Hippocampal formation (tissue), 2 donors: Measurements from ENCODE around the gene FOXJ3.

ENCODE experiments used
- DNase-seq, 2 donors: peaks; one replicate each; lab custom pipeline; 2025; lab: John Stamatoyannopoulos, UW

FOXJ3 gene

GRCh38 chr1:42144711-42145388 lies 190.2 kb downstream of the FOXJ3 start:
- DNase-seq: no peak

- no peak for DNase-seq
Observed at GRCh38 chr1:42143896-42144710, 190.9 kb downstream of the FOXJ3 start.

- DNase-seq: no peak
Observed at GRCh38 chr1:42142894-42143675, 191.9 kb downstream of the FOXJ3 start.

- no peak for DNase-seq
Observed at GRCh38 chr1:42141978-42142377, 193.1 kb downstream of the FOXJ3 start.

GRCh38 chr1:42140191-42140590 lies 194.8 kb downstream of the FOXJ3 start:
- no peak for DNase-seq

- DNase-seq: no peak
Observed at GRCh38 chr1:42139444-42139843, 195.6 kb downstream of the FOXJ3 start.

- no peak for DNase-seq
Observed at GRCh38 chr1:42138586-42138985, 196.4 kb downstream of the FOXJ3 start.

GRCh38 chr1:42137766-42138165 lies 197.3 kb downstream of the FOXJ3 start:
- no peak for DNase-seq

GRCh38 chr1:42136466-42136865 lies 198.6 kb downstream of the FOXJ3 start:
- no peak for DNase-seq

GRCh38 chr1:42135426-42135825 lies 199.6 kb downstream of the FOXJ3 start:
- no peak for DNase-seq

GRCh38 chr1:42133809-42134526 lies 201.1 kb downstream of the FOXJ3 start:
- no peak for DNase-seq

GRCh38 chr1:42133390-42133789 lies 201.6 kb downstream of the FOXJ3 start:
- no peak for DNase-seq

GRCh38 chr1:42130061-42130660 lies 204.9 kb downstream of the FOXJ3 start:
- DNase-seq: no peak

- DNase-seq: peak in 1 of 2 donors; percentile 14
Observed at GRCh38 chr1:42128964-42129363, 206.1 kb downstream of the FOXJ3 start.

- DNase-seq: no peak
Observed at GRCh38 chr1:42128499-42128898, 206.5 kb downstream of the FOXJ3 start.

GRCh38 chr1:42127767-42128166 lies 207.3 kb downstream of the FOXJ3 start:
- no peak for DNase-seq
